B cell (primary cell): Measurements from ENCODE around the gene GPR137. TPM values are rescaled to one million over a fixed set of nuclear protein-coding genes. Genes with fewer than 3 reads are reported as not detected.

Experiments used
- ATAC-seq: fragments of 200-7000 bp; cut with Tn5 transposase; one replicate; pipeline ENCODE4 v1.10.0; 2021; ENCODE audit warnings: low read depth, mild to moderate bottlenecking, moderate number of reproducible peaks, moderate library complexity
- CTCF ChIA-PET: fragments of 350-600 bp; sonication (Branson Sonifier 250); formaldehyde crosslinking; loops from one replicate; lab custom pipeline; 2021; ENCODE audit warnings: antibody characterized with exemption, inconsistent platforms; lab: Charles Lee
- POLR2A ChIA-PET: fragments of 350-600 bp; sonication (Branson Sonifier 250); formaldehyde crosslinking; loops from one replicate; lab custom pipeline; 2021; ENCODE audit warnings: antibody characterized with exemption; lab: Charles Lee
- DNase-seq: peaks from one replicate; pipeline ENCODE4 v3.0.0; 2013
- H2AFZ ChIP-seq: 2 replicates; pipeline ENCODE4 v1.6.1; 2012; ENCODE audit warnings: mild to moderate bottlenecking, low read depth, low read length; ENCODE audit not compliant: insufficient read depth, poor library complexity, severe bottlenecking
- H3K27ac ChIP-seq, 2 donors: 1 replicate in 1 of 2; 2 replicates in 1 of 2; pipeline ENCODE4 v1.5.1; 2012 to 2013; ENCODE audit warnings: low read length in 2 of 2, mild to moderate bottlenecking in 2 of 2, moderate library complexity in 1 of 2
- H3K27me3 ChIP-seq, 4 experiments: fragments of 200-600 bp in 1 of 4; sonication (generic) in 1 of 4; replicated peaks in 1 of 4; 1 replicate in 2 of 4; 2 replicates in 2 of 4; pipeline versions ENCODE4 v1.6.1 to v1.7.0; 2013 to 2016; ENCODE audit warnings: low read length in 3 of 4, mild to moderate bottlenecking in 2 of 4, mixed read lengths in 1 of 4, moderate library complexity in 1 of 4; ENCODE audit not compliant: insufficient read depth in 4 of 4, control insufficient read depth in 3 of 4; ENCODE audit errors: control extremely low read depth in 1 of 4
- H3K36me3 ChIP-seq, 2 experiments: replicated peaks in 1 of 2; 1 replicate in 1 of 2; 2 replicates in 1 of 2; pipeline versions ENCODE4 v1.6.1 to v1.7.1; 2013; ENCODE audit warnings: low read length in 1 of 2; ENCODE audit not compliant: insufficient read depth in 2 of 2, control insufficient read depth in 1 of 2; ENCODE audit errors: control extremely low read depth in 1 of 2, extremely low read depth in 1 of 2
- H3K4me1 ChIP-seq, 2 donors: fragments of 200-600 bp in 1 of 2; sonication (generic) in 1 of 2; 1 replicate in 1 of 2; 2 replicates in 1 of 2; pipeline versions ENCODE4 v1.5.1 to v1.6.1; 2013 to 2017; ENCODE audit warnings: low read length in 2 of 2; ENCODE audit not compliant: control insufficient read depth in 2 of 2, insufficient read depth in 2 of 2
- H3K4me2 ChIP-seq: replicated peaks from 2 replicates; pipeline ENCODE3; 2012; ENCODE audit warnings: mild to moderate bottlenecking, low read depth, low read length; ENCODE audit not compliant: poor library complexity, severe bottlenecking
- H3K4me3 ChIP-seq, 5 experiments: fragments of 200-600 bp in 1 of 5; sonication (generic) in 1 of 5; 1 replicate in 3 of 5; 2 replicates in 2 of 5; pipeline versions ENCODE4 v1.5.1 to v1.7.0; 2011 to 2016; ENCODE audit warnings: low read length in 4 of 5, mild to moderate bottlenecking in 4 of 5, low read depth in 2 of 5, control low read depth in 1 of 5, moderate library complexity in 1 of 5; ENCODE audit not compliant: insufficient read depth in 1 of 5; ENCODE audit errors: control extremely low read depth in 1 of 5, extremely low read depth in 1 of 5
- H3K79me2 ChIP-seq: fragments of 200-600 bp; sonication (generic); one replicate; pipeline ENCODE4 v1.6.0; 2016; ENCODE audit warnings: low read length; ENCODE audit not compliant: control insufficient read depth, insufficient read depth
- H3K9ac ChIP-seq: fragments of 200-600 bp; sonication (generic); 2 replicates; pipeline ENCODE4 v1.6.1; 2017; ENCODE audit warnings: mild to moderate bottlenecking, low read length, moderate library complexity
- H3K9me3 ChIP-seq, 3 donors: one replicate each; pipeline versions ENCODE4 v1.6.1 to v1.7.1; 2013; ENCODE audit warnings: low read length in 2 of 3; ENCODE audit not compliant: control insufficient read depth in 2 of 3, insufficient read depth in 1 of 3; ENCODE audit errors: control extremely low read depth in 1 of 3
- H4K20me1 ChIP-seq: 2 replicates; pipeline ENCODE4 v1.6.0; 2012; ENCODE audit warnings: mild to moderate bottlenecking, low read length; ENCODE audit not compliant: insufficient read depth, control insufficient read depth, poor library complexity, severe bottlenecking
- H3K27ac Mint-ChIP-seq: one replicate; pipeline ENCODE4 v1.8.0; 2021; ENCODE audit warnings: mixed read lengths
- H3K27me3 Mint-ChIP-seq: one replicate; pipeline ENCODE4 v1.8.0; 2021; ENCODE audit warnings: mixed read lengths
- H3K4me1 Mint-ChIP-seq: one replicate; pipeline ENCODE4 v1.8.0; 2021; ENCODE audit warnings: mixed read lengths
- H3K4me3 Mint-ChIP-seq: one replicate; pipeline ENCODE4 v1.8.0; 2021; ENCODE audit warnings: mixed read lengths
- H3K9me3 Mint-ChIP-seq: one replicate; pipeline ENCODE4 v1.8.0; 2022; ENCODE audit warnings: mixed read lengths; ENCODE audit not compliant: insufficient read depth
- EZH2 ChIP-seq: IDR thresholded peaks from 2 replicates; pipeline ENCODE4 v1.6.1; 2012; ENCODE audit warnings: borderline replicate concordance, low read depth, mild to moderate bottlenecking, moderate library complexity, low read length; ENCODE audit not compliant: insufficient read depth, poor library complexity, severe bottlenecking
- WGBS: methylation state at CpG from one replicate; pipeline ENCODE4 v1.1.5; 2013; ENCODE audit warnings: missing lambda C conversion rate; ENCODE audit not compliant: insufficient coverage; 5-methylcytosine and 5-hydroxymethylcytosine counted together
- intact Hi-C: fragments of 100-400 bp; cut with micrococcal nuclease; formaldehyde crosslinking; loops from one replicate; pipeline ENCODE4 v1.10.0; 2022
- polyA plus RNA-seq: library from polyadenylated mRNA; depleted of rRNA; stranded (reverse); fragments of >200 nt; gene quantifications from 2 replicates; pipeline ENCODE4 v1.2.3, GENCODE V29; 2012
- total RNA-seq, 2 donors: library from RNA; stranded (reverse); fragments of 120-200 nt in 1 of 2; gene quantifications; 1 replicate in 1 of 2; 2 replicates in 1 of 2; pipeline versions ENCODE4 v1.2.3 to v1.2.4, GENCODE V29; 2013 to 2022
- TF ChIP-seq, protein P1 (sequence below): fragments of 200-600 bp; IDR thresholded peaks from one replicate; pipeline ENCODE4 v1.8.0; 2022; ENCODE audit warnings: antibody characterized with exemption, mild to moderate bottlenecking

The GPR137 gene
- total and polyA plus RNA-seq, 2 donors (not counting 1 experiment from before 2014, with no cell fraction given) = 49.9 to 66.1 TPM

GRCh38 chr11:64304316-64305072 is 18.8 kb downstream of the GPR137 start:
- ChIA-PET POLR2A (interaction anchor here (0.7 to 3.5 kb wide), 12 partner anchors 14 to 119 kb away, joined by 3 to 21 read pairs (median 6); partner anchors contain the start of genes CCDC88B, FERMT3, FKBP2 and GPR137), CTCF (interaction anchor here (1.0 to 5.8 kb wide), 26 partner anchors 9 to 1551 kb away, joined by 3 to 243 read pairs (median 6); partner anchors contain the start of genes BAD, CCDC88B, FERMT3 and FKBP2)
- H3K4me1 ChIP-seq = peaks cover 26 to 47% of the 10 kb centered on the region in 2 donors
- TF ChIP-seq, protein P1, sequence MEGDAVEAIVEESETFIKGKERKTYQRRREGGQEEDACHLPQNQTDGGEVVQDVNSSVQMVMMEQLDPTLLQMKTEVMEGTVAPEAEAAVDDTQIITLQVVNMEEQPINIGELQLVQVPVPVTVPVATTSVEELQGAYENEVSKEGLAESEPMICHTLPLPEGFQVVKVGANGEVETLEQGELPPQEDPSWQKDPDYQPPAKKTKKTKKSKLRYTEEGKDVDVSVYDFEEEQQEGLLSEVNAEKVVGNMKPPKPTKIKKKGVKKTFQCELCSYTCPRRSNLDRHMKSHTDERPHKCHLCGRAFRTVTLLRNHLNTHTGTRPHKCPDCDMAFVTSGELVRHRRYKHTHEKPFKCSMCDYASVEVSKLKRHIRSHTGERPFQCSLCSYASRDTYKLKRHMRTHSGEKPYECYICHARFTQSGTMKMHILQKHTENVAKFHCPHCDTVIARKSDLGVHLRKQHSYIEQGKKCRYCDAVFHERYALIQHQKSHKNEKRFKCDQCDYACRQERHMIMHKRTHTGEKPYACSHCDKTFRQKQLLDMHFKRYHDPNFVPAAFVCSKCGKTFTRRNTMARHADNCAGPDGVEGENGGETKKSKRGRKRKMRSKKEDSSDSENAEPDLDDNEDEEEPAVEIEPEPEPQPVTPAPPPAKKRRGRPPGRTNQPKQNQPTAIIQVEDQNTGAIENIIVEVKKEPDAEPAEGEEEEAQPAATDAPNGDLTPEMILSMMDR = peak; percentile 89
- no peak for TF ChIP-seq EZH2
- peak overlapping the region; percentile 87 for H3K9ac ChIP-seq
- H3K27me3 ChIP-seq = peaks cover 0 to 32% (median 13%) of the 10 kb centered on the region in 4 experiments
- H3K4me3 ChIP-seq = peak overlapping the region; percentile 78 to 88 (median 85)
- H2AFZ ChIP-seq = peak overlapping the region; percentile 64
- peaks cover 25% of the 10 kb centered on the region for H4K20me1 ChIP-seq
- H3K27ac ChIP-seq = peak overlapping the region; percentile 93 to 94
- H3K27ac Mint-ChIP-seq = peak overlapping the region; percentile 89
- peak overlapping the region; percentile 97 for H3K4me2 ChIP-seq
- H3K4me1 Mint-ChIP-seq = peaks cover 36% of the 10 kb centered on the region
- 1% methylated on average over 39 of the region's 46 CpGs for WGBS
- H3K9me3 ChIP-seq = peaks cover 0 to 20% (median 0%) of the 10 kb centered on the region in 3 donors
- H3K27me3 Mint-ChIP-seq = peaks cover 13% of the 10 kb centered on the region
- no peaks in the 10 kb centered on the region for H3K9me3 Mint-ChIP-seq
- peak overlapping the region; percentile 90 for H3K4me3 Mint-ChIP-seq
- peaks cover 0 to 6% of the 10 kb centered on the region in 2 experiments for H3K36me3 ChIP-seq
- ATAC-seq (peak; percentile 13), DNase-seq (peak; percentile 92)
- peaks cover 27% of the 10 kb centered on the region for H3K79me2 ChIP-seq
- intact Hi-C loops = loop anchor here (1.0 to 10.0 kb wide), 9 partner anchors 13 to 470 kb away; partner anchors contain the start of genes CCDC88B, DNAJC4, FKBP2 and GPR137
